Stimulated activated CD8-positive, alpha-beta memory T cell treated with anti-CD3 and anti-CD28 coated beads, Interleukin-7, amount 100 ng/mL, for 24 hours (primary cell): ENCODE data around the gene NETO2.
A peak's percentile ranks its signal among the peaks of the same experiment; 100 is the strongest.

Experiments
- DNase-seq: peaks from one replicate; pipeline ENCODE4 v3.0.0-alpha.2; 2020; ENCODE audit warnings: low read depth

NETO2 gene

DNA sequence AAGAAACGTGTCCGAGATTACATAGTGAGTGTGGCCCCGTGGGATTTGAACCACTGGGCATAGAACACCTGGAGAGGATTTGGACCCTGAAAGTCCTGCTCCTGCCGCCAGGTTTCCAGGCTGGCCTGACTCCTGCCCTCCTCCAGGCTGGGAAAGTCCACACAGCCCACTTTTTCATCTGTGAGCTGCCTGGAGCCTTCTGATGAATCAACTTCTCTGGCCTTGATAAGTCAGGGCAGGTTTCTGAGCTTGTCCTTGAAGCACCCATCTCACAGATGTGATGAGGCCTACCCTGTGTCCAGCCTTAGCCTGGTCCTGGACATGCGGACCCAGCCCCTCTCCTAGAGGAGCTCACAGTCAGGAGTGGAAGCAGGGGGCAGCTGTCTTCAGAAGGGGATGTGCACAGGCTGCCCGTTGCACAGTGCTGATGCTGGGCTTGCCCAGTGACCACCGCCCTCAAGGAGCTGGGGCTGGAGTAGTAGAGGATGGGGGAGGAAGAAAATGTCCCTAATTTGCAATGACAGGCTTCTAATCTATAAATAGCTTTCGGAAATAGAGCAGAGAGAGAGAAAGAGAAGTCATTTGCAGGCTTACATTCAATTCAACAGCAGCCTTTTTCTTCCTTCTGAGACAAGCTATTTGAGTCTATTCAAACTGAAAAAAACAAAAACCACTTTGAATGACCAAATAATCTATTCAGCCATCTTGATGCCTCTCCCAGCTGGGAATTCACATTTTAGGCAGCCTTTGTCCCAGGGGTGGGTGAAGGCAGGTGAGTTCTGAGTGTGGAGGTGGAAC, 96.8 kb downstream of the NETO2 start:
- DNase-seq, result no peak

DNA sequence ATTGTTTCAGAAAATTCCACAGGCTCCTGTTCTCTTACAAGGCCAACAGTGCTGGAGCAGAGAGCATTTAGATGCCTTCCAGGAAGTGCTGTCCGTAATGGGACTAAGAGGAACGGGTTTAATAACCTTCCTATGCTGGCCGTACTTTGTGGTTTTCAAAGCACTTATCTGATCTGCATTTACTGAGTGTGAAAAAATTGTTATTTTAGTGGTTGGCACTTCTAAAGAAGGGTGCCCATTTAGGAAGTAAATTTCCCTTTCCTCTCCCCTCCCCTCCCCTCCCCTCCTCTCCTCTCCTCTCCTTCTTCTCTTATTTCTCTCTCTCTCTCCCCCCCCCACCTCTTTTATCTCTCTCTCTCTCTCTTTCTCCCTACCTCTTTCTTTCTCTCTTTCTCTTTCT, 98.3 kb downstream of the NETO2 start:
- no peak for DNase-seq

DNA sequence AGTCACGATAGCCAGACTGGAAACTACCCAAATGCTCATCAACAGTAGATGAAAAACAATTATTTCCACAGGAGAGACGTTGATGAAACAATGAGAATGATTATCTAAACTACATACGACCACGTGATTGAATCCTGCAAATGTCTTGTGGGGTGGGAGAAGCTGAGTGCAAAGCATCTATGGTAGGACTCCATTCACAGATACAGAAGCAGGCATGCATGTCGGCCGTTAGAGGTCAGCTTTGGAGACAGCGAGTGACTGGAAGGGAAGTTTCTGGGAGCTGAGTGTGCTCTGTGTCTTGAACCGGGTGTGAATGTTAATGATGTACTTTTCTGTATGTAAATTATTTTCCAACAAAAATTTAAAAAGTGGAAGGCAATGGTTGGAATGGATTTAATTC, 98.7 kb downstream of the NETO2 start:
- DNase-seq, result no peak

DNA sequence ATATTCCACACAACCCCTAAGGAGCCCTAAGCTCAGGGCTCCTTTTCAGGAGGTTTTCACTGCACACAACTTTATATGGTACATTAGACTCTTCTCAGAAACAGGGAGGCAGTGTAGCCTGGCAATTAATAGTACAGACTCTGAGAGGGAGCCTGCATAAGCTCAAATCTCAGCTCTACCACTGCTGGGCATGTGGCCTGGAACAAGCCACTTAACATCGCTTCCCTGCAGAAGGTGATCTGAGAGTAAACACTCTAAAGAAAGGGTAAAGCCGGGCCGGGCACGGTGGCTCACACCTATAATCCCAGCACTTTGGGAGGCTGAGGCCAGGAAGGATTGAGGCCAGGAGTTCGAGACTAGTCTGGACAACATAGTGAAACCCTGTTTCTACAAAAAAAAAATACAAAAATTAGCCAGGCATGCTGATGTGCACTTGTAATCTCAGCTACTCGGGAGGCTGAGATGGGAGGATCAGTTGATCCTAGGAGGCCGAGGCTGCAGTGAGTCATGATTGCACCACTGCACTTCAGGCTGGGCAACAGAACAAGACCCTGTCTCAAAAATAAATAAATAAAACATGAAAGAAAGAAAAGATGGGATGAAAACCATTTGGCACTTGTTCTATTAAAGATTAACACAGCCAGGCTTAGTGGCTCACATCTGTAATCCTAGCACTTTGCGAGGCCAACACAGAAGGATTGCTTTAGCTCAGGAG, 99.6 kb downstream of the NETO2 start:
- no peak for DNase-seq

DNA sequence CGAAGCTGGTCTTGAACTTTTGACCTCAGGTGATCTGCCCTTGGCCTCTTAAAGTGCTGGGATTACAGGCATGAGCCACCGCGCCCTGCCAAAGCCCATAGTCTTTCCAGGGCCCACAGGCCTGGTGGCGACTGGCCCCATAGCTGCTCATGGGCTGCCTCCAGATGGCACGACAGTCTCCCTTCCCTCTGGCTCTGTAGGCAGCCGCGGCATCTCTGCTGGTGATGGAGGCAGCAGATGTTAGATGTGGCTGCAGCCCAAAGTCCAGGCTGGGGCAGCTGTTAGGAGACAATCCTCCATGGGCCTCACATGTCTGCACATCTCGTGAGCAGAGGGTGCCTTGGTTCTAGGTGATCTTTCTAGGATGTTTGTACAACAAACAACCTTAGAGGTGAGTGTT, 100.5 kb downstream of the NETO2 start:
- no peak for DNase-seq

DNA sequence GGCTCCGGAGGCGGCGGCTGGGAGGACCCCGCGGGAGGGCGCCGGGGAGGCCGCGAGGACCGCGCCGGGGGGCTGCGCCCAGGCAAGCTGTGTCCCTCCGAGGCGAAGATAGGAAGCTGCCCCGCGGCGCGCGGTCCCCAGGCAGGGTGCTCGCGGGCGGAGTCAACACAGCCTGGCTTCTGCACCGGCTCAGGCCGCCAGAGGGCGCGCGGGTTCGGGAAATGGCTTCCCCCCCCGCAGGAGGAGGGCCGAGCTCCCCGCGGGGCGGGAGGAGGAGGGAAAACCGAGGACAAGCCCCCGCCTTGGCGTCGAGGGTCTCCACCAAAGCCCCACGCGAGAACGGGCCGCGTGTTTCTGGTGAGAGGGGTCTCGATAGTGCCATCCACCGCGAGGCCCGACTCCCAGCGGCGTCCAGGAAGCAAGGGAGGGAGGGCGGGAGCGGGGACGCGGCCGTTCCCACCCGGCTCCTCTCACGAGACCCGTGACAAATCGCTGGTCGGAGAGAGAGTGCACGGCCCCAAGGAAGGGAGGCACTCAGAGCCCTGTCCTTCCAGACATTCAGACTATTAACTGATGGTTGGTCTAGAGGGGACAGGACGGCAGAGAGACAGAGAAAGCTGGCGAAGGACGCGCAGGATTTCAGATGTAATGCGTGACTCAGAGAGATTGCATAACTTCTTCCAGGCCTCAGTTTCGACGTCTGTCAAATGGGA, 105.8 kb downstream of the NETO2 start:
- DNase-seq, result peak; percentile 83

DNA sequence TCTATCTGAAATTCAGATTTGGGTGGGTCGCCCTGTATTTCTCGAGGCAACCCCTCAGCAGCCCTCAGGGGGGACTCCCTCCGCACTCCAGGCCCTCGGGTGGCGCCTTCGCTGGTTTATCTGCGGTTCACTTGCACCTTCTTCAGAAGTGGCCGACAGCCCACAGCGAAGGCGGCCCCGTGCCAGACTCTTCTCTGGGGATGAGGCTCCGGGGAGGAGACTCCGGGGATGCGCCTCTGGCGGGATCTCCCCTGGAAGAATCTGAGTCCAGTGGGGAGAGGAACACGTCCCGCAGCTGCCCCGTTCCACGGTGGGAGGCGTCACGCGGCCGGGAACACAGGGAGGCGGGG, 106.4 kb downstream of the NETO2 start:
- no peak for DNase-seq

DNA sequence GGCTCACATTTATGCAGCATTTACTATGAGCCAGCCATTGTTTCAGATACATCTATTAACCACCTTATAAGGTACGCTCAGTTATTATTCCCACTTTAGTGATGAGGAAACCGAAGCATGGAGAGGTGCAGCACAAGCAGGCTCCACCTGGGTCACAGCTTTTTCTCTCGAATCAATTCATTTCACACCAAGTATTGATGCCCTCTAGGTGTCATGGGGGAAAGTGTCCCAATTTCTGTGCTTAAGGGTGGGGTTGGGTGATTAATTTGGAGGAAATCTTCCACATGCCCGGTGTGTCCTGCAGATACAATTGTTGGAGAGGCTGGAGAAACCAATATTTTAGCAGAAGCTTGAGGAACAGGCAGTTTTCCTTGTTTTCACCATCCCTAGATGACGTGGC, 107.5 kb downstream of the NETO2 start:
- no peak for DNase-seq

DNA sequence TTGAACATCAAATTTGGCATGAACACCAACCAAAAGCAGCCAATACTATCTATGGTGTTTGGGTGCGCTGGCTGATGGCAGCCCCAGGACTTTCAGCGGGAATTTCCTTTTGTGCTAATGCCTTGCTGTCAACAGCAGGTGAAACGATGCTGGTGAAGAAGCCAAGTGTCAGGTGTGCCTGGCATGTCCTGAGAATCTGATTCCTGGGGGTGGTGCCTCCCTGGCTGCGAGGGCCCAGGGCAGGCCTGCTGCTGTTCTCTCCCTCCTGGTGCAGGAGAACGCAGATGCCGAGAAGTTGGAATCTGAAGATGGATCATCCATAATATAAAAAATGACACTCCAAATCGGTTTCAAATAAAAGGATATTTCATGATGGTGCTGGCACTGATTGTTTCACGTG, 108.3 kb downstream of the NETO2 start:
- no peak for DNase-seq

DNA sequence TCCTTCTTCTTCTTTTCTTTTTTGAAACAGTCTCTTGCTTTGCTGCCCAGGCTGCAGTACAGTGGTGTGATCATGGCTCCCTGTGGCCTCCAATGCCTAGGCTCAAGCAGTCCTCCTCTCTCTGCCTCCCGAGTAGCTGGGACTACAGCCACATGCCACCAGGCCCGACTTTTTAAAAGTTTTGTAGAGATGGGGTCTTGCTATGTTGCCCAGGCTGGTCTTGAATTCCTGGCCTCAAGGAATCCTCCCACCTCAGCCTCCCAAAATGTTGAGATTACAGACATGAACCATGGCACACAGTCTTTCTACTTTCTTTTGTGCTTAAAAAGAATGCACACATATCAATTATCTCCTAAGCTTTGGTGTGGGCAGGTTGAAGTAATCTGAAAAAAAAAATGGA, 109.3 kb downstream of the NETO2 start:
- no peak for DNase-seq

DNA sequence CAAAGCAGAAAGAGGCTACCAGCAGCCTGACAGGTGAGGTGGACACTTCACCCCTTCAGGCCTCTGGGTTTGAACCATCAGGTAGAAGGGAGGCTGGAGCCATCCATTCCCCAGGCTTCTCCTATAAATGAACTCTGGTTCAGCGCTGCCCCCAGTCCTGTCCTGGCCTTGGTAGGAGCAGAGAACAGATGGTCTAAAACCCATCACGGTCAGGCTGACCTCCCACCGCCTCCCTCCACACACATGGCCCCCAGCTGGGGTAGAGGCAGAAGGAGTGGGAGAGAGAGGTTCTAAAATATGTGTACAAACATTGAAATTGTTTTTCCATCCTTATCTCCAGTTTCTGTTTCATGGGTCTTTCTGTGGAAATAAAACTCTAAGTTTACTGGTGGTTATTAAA, 110.6 kb downstream of the NETO2 start:
- DNase-seq, result no peak

DNA sequence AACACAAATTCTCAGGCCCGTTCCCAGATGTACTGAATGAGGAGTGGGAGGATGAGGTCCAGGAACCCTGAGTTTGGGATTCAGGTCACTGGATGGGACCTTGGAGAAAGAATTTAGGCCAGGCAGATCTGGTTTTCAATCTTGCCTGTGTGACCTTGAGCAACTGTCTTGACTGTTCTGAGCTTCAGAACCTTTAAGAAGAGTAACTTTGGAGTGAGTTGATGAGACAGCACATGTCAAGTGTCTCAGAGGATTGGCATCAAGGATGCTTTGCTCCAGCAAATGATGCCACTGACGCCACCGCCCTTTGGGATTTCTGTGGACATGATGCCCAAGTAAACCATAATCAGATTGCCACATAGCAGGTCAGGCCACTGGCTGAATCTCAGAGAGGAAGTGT, 114.0 kb downstream of the NETO2 start:
- DNase-seq, result no peak

DNA sequence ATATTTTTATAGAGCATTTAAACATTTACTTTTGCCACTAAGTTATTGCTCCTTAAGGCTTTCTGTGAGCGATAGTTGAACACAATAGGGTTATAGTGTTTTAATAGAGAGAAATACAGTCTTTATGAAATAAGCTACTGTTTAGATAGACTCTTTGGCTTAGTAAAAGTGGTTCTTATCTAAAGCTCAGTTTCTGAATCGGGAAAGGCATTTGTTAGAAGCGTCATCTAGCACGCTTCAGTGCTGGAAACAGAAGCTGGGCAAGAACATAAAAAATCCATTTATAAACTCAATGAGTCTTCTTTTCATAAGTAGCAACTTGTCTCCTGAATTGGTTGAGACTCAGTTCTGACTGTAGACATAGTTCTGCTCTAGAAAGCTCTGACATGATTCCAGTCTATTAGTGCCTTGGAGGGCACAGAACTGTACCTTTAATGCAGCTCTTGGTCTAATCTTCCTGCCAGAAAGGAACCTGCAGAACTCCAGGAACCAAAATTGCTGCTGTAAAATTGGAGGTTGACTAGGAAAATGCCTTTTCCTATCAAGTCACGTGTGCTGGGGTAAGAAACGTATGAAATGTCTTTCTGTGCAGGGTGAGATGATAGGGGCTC, 114.9 kb downstream of the NETO2 start:
- DNase-seq, result no peak
